ENCODE results near the gene AOPEP. TPM values are rescaled to one million over a fixed set of nuclear protein-coding genes. Genes with fewer than 3 reads are reported as not detected.
A peak's percentile ranks its signal among the peaks of the same experiment; 100 is the strongest.

Gene AOPEP
- total and polyA plus RNA-seq, 2 of the 13 experiments (the other 11 are each of a cell fraction or from before 2014, with no cell fraction given): 22.2 to 41.6 TPM

DNA sequence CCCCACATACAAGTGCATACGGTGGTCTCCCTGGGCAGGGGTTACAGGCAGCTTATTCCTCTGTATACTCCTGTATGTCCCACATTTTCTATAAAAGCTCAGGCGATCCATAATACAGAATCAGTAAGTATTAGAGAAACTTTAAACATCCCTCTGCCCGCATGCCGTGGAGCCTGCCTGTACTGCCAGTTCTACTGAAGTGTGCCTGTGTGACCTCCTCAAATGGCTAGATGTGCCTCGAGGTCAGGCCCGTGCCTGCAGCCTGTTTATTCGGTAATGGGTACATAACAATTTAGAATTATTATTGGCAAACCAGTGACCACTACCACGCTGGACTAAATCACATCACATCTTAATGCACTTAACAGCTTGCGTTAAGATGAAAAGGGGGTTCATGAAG lies 400.2 kb downstream of the AOPEP start (continued):
- TF ChIP-seq NONO (IDR thresholded peaks at IDR 0.05) (no peak), NONO (CRISPR knock-in tag; conservative IDR thresholded peaks at IDR 0.05) (no peak), PRPF4 (IDR thresholded peaks at IDR 0.05; ENCODE audit: low read depth, low read length, poor library complexity, severe bottlenecking) (no peak), PBX3 (CRISPR knock-in tag; IDR thresholded peaks at IDR 0.05; ENCODE audit: borderline replicate concordance) (no peak), ZNF549 (CRISPR knock-in tag; IDR thresholded peaks at IDR 0.05) (no peak), NR2F6 (IDR thresholded peaks at IDR 0.05) (no peak), NR2F6 (CRISPR knock-in tag; IDR thresholded peaks at IDR 0.05) (no peak)
- TF ChIP-seq, protein P1, sequence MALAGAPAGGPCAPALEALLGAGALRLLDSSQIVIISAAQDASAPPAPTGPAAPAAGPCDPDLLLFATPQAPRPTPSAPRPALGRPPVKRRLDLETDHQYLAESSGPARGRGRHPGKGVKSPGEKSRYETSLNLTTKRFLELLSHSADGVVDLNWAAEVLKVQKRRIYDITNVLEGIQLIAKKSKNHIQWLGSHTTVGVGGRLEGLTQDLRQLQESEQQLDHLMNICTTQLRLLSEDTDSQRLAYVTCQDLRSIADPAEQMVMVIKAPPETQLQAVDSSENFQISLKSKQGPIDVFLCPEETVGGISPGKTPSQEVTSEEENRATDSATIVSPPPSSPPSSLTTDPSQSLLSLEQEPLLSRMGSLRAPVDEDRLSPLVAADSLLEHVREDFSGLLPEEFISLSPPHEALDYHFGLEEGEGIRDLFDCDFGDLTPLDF (CRISPR knock-in tag; IDR thresholded peaks at IDR 0.05): no peak

DNA sequence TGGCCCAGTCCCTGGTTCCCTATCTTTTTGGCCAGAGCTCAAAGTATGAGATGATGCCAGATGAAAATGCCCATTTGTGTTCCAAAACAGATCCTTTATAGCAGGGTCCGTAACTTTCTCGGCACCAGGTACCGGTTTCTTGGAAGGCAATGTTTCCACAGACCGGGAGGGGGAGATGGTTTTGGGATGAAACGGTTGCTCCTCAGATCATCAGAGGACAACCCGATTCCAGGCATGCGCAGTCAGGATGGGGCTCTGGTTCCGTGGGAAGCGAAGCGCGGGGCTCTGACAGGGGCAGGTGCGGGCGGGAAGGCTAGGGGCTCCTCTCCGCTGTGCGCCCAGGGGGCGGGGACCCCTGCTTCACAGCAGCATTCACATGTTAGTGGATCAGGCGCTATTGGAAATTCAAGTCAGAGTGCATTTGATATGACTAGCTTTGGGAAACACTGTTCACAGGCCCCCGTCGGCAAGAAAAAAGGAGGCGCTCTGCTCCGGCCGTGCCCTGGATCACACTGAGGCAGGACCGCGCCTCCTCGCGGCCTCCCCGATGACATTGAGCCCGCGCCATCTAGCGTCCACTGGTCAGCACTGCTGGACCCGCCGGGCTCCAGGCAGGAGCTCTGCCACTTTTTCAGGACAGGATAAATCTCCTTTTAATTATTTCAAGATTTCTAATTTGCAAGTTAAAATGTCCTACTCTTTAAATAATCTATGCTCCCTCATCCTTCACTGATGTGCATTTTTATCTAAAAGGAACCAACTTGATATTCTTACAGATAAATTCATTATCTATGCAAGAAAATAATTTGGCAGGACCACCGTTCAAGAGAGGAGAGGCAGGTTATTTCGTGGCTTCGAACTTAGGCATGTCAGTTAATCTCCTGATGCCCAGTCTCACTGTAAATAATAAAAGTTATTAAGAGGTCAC lies 401.0 kb downstream of the AOPEP start:
- no TSS peak for BruUV-seq (replicated peaks)
- POLR2A ChIA-PET: interaction anchor here (1.3 to 1.5 kb wide), 3 partner anchors 8 to 459 kb away, joined by 3 read pairs; no protein-coding TSS in a partner anchor
- no peak for FAIRE-seq
- H3K4me3 ChIP-seq (replicated peaks in 1 of 3; ENCODE audit: insufficient read depth in 1 of 3, low read depth in 2 of 3, low read length in 3 of 3): no peak overlapping the region
- DNase-seq (ENCODE audit: low spot score): peak; percentile 53
- 60% methylated on average over 24 of the region's 35 CpGs for WGBS (ENCODE audit: low lambda C conversion rate)
- H3K27ac ChIP-seq (ENCODE audit: extremely low read length, insufficient read depth, low read length): no peak overlapping the region
- no peak overlapping the region for H3K9ac ChIP-seq (ENCODE audit: insufficient read depth, low read depth, low read length)
- no peaks in the 10 kb centered on the region for H4K20me1 ChIP-seq (ENCODE audit: insufficient read depth, low read length)
- no peaks in the 10 kb centered on the region for H3K27me3 ChIP-seq (ENCODE audit: control insufficient read depth in 1 of 2, insufficient read depth in 2 of 2, low read length in 2 of 2)
- in situ Hi-C loops (cut with HindIII; ENCODE audit: extremely low pct_ligation_motif_present, low pct_unique_long_range_greater_than_20kb) (no loop called here), intact Hi-C loops (cut with micrococcal nuclease; ENCODE audit: unreplicated experiment) (no loop called here)
- no peak overlapping the region for H2AFZ ChIP-seq (ENCODE audit: low read length)
- CTCF ChIA-PET (ENCODE audit: low intra/inter-chr PET ratio, low total read pairs): interaction anchor here (0.6 to 2.7 kb wide), 4 partner anchors 345 to 573 kb away, joined by 3 to 14 read pairs (median 4); partner anchors contain the start of gene PCAT7
- no peaks in the 10 kb centered on the region; a peak in 1 of 5 replicates for H3K36me3 ChIP-seq (replicated peaks in 1 of 2; ENCODE audit: control insufficient read depth in 1 of 2, insufficient read depth in 2 of 2, low read length in 2 of 2)
- H3K4me1 ChIP-seq (ENCODE audit: insufficient read depth, low read length): peaks cover 24% of the 10 kb centered on the region
- H3K4me2 ChIP-seq (ENCODE audit: low read depth, low read length): peak overlapping the region; percentile 29; the same call in 1 of the 2 replicates
- no peaks in the 10 kb centered on the region for H3K9me3 ChIP-seq (ENCODE audit: low read length)
- H3K79me2 ChIP-seq (ENCODE audit: insufficient read depth, low read length): no peaks in the 10 kb centered on the region
- peak; percentile 94 for ATAC-seq
- TF ChIP-seq HCFC1 (IDR thresholded peaks at IDR 0.05; ENCODE audit: low read depth, low read length): no peak
- no peak for TF ChIP-seq ZBTB20 (CRISPR knock-in tag; IDR thresholded peaks at IDR 0.05; ENCODE audit: borderline replicate concordance, low read depth)
- TF ChIP-seq TCF7L2 (IDR thresholded peaks at IDR 0.05; ENCODE audit: low read depth, low read length): no peak
- 0 out of 2 replicates have a peak, but pooled peaks have one; percentile 16 for TF ChIP-seq MIER3 (CRISPR knock-in tag; IDR thresholded peaks at IDR 0.05; ENCODE audit: borderline replicate concordance)
- no peak for TF ChIP-seq THRA (CRISPR knock-in tag; IDR thresholded peaks at IDR 0.05; ENCODE audit: borderline replicate concordance)
- TF ChIP-seq ZMYM4 (CRISPR knock-in tag; IDR thresholded peaks at IDR 0.05): peak; percentile 29; the same call in 1 of the 2 replicates
- TF ChIP-seq, protein P2, sequence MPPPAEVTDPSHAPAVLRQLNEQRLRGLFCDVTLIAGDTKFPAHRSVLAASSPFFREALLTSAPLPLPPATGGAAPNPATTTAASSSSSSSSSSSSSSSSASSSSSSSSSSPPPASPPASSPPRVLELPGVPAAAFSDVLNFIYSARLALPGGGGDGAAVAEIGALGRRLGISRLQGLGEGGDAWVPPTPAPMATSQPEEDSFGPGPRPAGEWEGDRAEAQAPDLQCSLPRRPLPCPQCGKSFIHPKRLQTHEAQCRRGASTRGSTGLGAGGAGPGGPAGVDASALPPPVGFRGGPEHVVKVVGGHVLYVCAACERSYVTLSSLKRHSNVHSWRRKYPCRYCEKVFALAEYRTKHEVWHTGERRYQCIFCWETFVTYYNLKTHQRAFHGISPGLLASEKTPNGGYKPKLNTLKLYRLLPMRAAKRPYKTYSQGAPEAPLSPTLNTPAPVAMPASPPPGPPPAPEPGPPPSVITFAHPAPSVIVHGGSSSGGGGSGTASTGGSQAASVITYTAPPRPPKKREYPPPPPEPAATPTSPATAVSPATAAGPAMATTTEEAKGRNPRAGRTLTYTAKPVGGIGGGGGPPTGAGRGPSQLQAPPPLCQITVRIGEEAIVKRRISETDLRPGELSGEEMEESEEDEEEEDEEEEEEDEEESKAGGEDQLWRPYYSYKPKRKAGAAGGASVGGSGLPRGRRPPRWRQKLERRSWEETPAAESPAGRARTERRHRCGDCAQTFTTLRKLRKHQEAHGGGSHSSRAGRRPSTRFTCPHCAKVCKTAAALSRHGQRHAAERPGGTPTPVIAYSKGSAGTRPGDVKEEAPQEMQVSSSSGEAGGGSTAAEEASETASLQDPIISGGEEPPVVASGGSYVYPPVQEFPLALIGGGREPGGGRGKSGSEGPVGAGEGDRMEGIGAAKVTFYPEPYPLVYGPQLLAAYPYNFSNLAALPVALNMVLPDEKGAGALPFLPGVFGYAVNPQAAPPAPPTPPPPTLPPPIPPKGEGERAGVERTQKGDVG (CRISPR knock-in tag; IDR thresholded peaks at IDR 0.05; ENCODE audit: borderline replicate concordance): no peak
